IMR-90 (cell line): ENCODE results near the gene GPR141. TPM values are rescaled to one million over a fixed set of nuclear protein-coding genes. Genes with fewer than 3 reads are reported as not detected.

Source experiments
- polyA plus RNA-seq, 3 experiments: library from polyadenylated mRNA; depleted of rRNA; stranded (reverse); fragments of >200 nt; gene quantifications; 2 replicates each; pipeline ENCODE4 v1.2.3, GENCODE V29; 2012; ENCODE audit warnings: low replicate concordance in 1 of 3
- total RNA-seq: library from RNA; depleted of rRNA; stranded (reverse); fragments of >200 nt; gene quantifications from 2 replicates; pipeline ENCODE4 v1.2.3, GENCODE V29; 2012; rRNA removed

GPR141 gene
- total and polyA plus RNA-seq, 2 of the 4 experiments (the other 2 are of a cell fraction) = not detected

Other genes starting within 250 kb of the GPR141 start
- not detected in 2 replicates for gene ELMO1, start 234.9 kb upstream of the GPR141 start, total RNA-seq
- gene ELMO1, start 234.9 kb upstream of the GPR141 start, polyA plus RNA-seq (2012; rRNA removed) = 0.03 TPM in 1 of 2 replicates, not detected in the other
- gene NME8, start 164.8 kb downstream of the GPR141 start, total RNA-seq = not detected in 2 replicates
- gene NME8, start 164.8 kb downstream of the GPR141 start, polyA plus RNA-seq (2012; rRNA removed) = not detected in 2 replicates
- gene SFRP4, start 233.1 kb downstream of the GPR141 start, total RNA-seq = not detected in 2 replicates
- gene SFRP4, start 233.1 kb downstream of the GPR141 start, polyA plus RNA-seq (2012; rRNA removed) = not detected in 2 replicates
- gene EPDR1, start 236.9 kb downstream of the GPR141 start, total RNA-seq = under 0.01 TPM in 1 of 2 replicates, not detected in the other
- 0.09 TPM in 1 of 2 replicates, not detected in the other for gene EPDR1, start 236.9 kb downstream of the GPR141 start, polyA plus RNA-seq (2012; rRNA removed)